HUES6 (cell line): ENCODE results near the gene LCLAT1.

Source experiments
- H3K27ac ChIP-seq: 2 replicates; pipeline ENCODE4 v1.7.0; 2013; ENCODE audit warnings: low read depth, mild to moderate bottlenecking, low read length, inconsistent platforms
- H3K27me3 ChIP-seq: 2 replicates; pipeline ENCODE4 v1.6.1; 2013; ENCODE audit warnings: low read length; ENCODE audit not compliant: control insufficient read depth, insufficient read depth
- H3K36me3 ChIP-seq: 2 replicates; pipeline ENCODE4 v1.6.1; 2013; ENCODE audit warnings: low read length; ENCODE audit not compliant: control insufficient read depth, insufficient read depth
- H3K4me1 ChIP-seq: 2 replicates; pipeline ENCODE4 v1.6.1; 2013; ENCODE audit warnings: low read length; ENCODE audit not compliant: control insufficient read depth, insufficient read depth
- H3K4me3 ChIP-seq: 2 replicates; pipeline ENCODE4 v1.5.1; 2013; ENCODE audit warnings: low read depth, low read length
- H3K9ac ChIP-seq: one replicate; pipeline ENCODE4 v1.6.1; 2013; ENCODE audit warnings: mild to moderate bottlenecking, low read length
- H3K9me3 ChIP-seq: 2 replicates; pipeline ENCODE4 v1.6.1; 2013; ENCODE audit warnings: low read depth, low read length; ENCODE audit not compliant: control insufficient read depth, insufficient read depth

The LCLAT1 gene

DNA sequence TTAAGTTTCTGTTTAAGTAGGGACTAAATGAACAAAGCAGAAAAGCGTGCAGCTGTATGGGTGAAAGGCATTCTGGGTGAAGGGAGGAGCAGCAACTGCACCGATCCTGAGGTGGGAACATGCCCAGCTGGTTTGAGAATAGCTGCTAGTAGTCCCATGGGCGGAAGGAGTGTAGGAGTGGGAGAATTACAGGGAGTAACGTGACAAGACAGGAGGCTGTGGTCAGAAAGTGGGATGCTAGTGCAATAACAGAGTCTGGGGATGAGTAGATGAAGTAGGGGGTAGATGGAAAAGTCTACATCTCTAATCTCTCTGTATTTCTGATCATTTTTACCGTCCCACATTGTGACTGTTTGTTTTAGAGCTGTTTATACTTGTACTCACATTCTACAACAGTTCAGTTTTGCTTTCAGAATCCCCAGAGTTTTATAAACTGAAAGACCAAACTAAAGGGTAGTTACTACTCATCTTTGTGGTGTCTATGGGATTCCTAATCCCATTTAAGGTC lies 118.9 kb downstream of the LCLAT1 start:
- Histone ChIP-seq H3K27ac (no peak overlapping the region), H3K4me3 (no peak overlapping the region), H3K9ac (no peak overlapping the region), H3K9me3 (no peaks in the 10 kb centered on the region), H3K4me1 (no peaks in the 10 kb centered on the region), H3K27me3 (no peaks in the 10 kb centered on the region), H3K36me3 (peaks cover 22% of the 10 kb centered on the region)

DNA sequence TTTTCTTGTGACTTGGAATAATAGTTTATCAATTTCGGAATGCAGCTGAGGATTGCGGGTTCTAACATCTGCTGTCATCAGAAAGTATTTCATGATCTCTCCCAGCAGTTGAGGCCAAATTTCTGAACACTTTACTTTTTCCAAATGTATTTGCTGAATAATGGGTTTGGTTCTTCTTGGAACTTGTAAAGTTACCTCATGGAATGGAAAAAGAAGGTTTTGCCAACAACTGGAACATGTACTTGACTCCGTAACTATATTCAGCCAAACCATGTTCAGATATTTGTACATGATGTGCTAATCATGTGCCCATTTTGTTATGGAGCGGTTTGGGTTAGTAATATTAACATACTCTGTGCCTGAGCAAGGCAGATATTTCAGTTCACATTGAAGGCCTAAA lies 119.6 kb downstream of the LCLAT1 start:
- Histone ChIP-seq H3K36me3 (peaks cover 22% of the 10 kb centered on the region), H3K9me3 (no peaks in the 10 kb centered on the region), H3K4me3 (no peak overlapping the region), H3K9ac (no peak overlapping the region), H3K4me1 (no peaks in the 10 kb centered on the region), H3K27ac (no peak overlapping the region), H3K27me3 (no peaks in the 10 kb centered on the region)

DNA sequence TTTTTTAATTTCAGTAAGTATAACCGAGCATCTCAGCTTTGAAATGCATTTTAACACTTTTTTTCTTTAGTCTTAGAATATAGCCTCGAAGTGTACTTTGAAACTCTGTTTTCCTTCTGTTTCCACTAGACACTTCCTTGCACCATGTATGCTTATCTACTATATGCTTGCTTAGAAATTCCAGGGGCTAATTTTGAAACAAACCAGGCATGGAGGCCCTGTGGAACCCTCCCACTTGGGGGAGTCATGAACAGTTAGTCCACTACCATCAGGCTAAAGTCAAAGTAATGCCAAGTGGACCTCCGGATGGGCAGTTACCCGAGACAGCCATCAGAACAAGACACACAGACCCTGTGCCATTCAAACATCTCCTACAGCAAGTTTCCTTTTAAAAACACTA lies 120.3 kb downstream of the LCLAT1 start:
- Histone ChIP-seq H3K27me3 (no peaks in the 10 kb centered on the region), H3K4me1 (no peaks in the 10 kb centered on the region), H3K4me3 (no peak overlapping the region), H3K9ac (no peak overlapping the region), H3K27ac (no peak overlapping the region), H3K9me3 (no peaks in the 10 kb centered on the region), H3K36me3 (peaks cover 20% of the 10 kb centered on the region)

DNA sequence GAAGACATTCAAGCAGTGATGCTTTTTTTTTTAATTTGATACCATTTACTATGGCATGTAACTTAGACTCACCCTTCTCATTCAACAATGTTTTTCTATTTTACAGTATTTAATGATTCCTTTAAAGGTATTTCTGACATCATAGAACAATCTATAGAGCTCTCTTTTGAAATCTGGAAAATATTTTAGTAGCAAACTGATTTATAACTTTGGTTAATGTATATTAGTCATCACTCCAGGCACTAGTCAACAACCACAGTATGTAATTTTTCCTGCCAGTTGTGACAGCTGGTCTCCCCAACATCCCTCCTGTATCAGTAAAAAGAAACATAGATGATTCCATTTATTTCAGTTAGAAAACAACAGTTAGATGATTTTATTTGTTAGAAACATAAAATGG lies 122.9 kb downstream of the LCLAT1 start:
- no peak overlapping the region for H3K27ac ChIP-seq
- H3K9ac ChIP-seq = no peak overlapping the region
- peaks cover 5% of the 10 kb centered on the region; the same call in 1 of the 2 replicates for H3K4me1 ChIP-seq
- no peaks in the 10 kb centered on the region for H3K27me3 ChIP-seq
- no peak overlapping the region for H3K4me3 ChIP-seq
- no peaks in the 10 kb centered on the region for H3K9me3 ChIP-seq
- H3K36me3 ChIP-seq = peaks cover 13% of the 10 kb centered on the region; the same call in 1 of the 2 replicates

DNA sequence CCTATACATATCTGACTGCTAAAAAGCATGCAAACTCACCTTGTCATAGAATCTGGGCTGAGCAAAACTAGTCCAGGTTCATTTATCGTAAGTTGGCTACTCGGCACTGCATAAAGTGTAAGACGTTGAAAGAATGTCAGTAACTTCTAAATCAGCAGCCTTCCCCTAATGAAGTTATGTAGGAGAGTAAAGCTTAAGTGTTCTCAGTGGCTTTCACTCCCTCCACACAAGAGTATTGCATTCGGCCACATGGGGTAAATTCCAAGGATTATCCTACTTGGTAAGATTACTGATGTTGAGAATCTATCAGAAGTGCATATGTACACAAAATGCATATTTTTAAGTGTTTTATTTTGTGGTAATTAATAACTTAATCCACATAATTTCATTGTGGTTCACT lies 130.1 kb downstream of the LCLAT1 start:
- H3K27me3 ChIP-seq = no peaks in the 10 kb centered on the region
- 0 out of 2 replicates have a peak, but pooled peaks cover 3% of the 10 kb centered on the region for H3K36me3 ChIP-seq
- H3K27ac ChIP-seq = no peak overlapping the region
- H3K9ac ChIP-seq = no peak overlapping the region
- no peaks in the 10 kb centered on the region for H3K9me3 ChIP-seq
- peaks cover 21% of the 10 kb centered on the region; the same call in 1 of the 2 replicates for H3K4me1 ChIP-seq
- H3K4me3 ChIP-seq = no peak overlapping the region

DNA sequence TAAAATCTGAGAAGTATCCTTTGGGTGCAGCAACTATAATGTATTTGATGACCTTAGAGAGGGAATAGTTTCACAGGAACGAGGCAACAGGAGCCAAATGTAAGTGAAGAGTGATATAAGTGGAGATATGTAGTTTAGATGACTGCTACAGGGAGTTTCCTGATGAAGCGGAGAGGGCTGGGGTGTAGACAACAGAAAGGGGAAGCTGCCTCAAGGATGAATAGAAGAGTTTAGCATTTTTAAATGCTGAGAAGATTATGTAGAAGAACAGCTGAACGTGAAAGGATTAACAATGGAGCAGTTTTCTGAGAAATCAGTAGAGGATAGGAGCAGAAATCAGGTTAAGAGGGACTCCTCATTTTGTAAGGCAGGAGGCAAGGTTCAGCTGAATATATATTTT lies 133.3 kb downstream of the LCLAT1 start:
- Histone ChIP-seq H3K27ac (peak overlapping the region; percentile 11; the same call in 1 of the 2 replicates), H3K4me1 (peaks cover 16% of the 10 kb centered on the region; the same call in 1 of the 2 replicates), H3K4me3 (no peak overlapping the region), H3K9me3 (no peaks in the 10 kb centered on the region), H3K36me3 (no peaks in the 10 kb centered on the region), H3K9ac (no peak overlapping the region), H3K27me3 (no peaks in the 10 kb centered on the region)

DNA sequence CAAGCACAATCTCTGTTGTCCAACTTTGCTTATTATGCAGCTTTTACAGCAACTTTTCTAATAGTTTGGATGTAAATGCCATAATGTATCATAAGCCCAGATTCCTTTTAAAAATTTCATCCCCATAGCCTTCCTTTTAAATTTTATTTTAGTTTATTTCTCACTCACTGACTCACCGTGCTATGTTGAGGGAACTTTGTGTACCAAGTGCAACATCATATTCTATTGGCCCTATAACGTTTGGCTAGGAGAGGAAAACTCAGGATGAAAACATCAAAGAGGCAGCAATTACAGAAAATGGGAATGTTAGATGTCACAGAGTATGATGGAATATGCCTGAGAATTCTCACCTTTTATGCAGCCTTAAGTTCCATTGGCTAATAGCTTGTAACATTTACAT lies 135.5 kb downstream of the LCLAT1 start:
- Histone ChIP-seq H3K36me3 (no peaks in the 10 kb centered on the region), H3K9ac (no peak overlapping the region), H3K27me3 (no peaks in the 10 kb centered on the region), H3K4me1 (peaks cover 8% of the 10 kb centered on the region; the same call in 1 of the 2 replicates), H3K4me3 (no peak overlapping the region), H3K9me3 (no peaks in the 10 kb centered on the region), H3K27ac (no peak overlapping the region)

DNA sequence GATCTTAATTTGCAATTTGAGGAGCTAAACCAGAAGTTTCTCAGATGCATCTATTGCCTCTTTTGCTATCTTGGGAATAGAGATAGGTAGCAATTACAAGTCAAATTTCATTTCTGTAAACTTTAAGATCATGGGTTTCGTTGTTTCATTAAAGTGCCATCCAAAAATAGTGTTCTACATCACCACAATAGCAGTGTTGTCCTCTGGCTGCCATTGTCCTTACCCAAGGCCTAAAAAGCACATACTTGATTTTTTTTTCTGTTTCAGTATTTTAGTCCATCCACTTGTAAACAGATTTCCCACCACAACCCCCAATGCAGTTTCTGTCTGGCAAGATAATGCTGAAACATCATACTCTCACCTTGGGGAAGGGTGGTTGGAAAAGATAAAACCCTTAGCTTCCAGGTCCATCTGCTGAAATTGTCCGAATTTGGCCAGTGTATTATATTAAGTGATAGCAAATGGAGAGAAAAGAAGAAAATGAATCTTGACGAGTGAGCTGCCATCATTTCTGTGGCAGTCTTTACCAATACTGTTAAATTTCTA lies 136.2 kb downstream of the LCLAT1 start:
- H3K4me3 ChIP-seq = no peak overlapping the region
- H3K27ac ChIP-seq = no peak overlapping the region
- peaks cover 8% of the 10 kb centered on the region; the same call in 1 of the 2 replicates for H3K4me1 ChIP-seq
- no peaks in the 10 kb centered on the region for H3K27me3 ChIP-seq
- H3K9me3 ChIP-seq = no peaks in the 10 kb centered on the region
- H3K9ac ChIP-seq = no peak overlapping the region
- H3K36me3 ChIP-seq = no peaks in the 10 kb centered on the region

DNA sequence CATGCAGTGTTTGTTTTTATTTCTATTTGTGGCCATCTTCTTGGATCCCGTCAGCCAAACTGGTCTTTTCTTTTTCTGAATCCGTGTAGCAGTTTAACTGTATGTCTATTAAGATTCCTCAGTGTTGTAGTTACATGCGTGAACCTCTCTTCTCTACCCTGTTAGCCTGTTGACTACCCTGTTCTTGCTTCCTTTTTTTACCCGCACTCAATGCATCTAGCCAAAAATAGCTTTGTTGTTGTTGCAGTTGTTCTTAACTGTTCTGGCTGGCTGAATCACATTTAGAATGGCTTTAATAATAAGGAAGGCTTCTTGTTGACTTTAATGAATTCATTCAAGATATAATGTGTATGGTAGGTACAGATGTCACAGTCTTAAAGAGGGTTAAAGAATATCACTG lies 137.1 kb downstream of the LCLAT1 start:
- Histone ChIP-seq H3K36me3 (no peaks in the 10 kb centered on the region), H3K9ac (no peak overlapping the region), H3K27ac (no peak overlapping the region)

DNA sequence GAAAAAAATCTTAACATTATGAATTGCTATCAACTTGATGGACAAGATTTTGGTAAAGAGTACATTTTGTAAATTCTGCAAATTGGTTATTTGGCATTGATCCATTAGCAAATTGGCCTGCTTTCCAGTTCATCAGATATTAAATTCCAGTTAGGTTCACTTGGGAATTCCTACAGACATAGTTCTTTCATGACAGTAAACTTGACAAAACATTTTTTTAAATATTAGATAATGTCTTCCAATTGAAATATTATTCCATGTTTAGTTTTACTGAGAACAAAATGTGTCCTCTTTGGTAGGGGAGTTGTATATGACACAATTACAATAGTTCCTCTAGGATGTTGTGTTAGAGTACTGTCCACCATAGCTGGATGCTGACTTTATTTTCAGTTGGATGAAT lies 141.9 kb downstream of the LCLAT1 start:
- H3K4me1 ChIP-seq = no peaks in the 10 kb centered on the region
- H3K9me3 ChIP-seq = no peaks in the 10 kb centered on the region
- H3K9ac ChIP-seq = no peak overlapping the region
- no peaks in the 10 kb centered on the region for H3K27me3 ChIP-seq
- no peak overlapping the region for H3K27ac ChIP-seq
- H3K4me3 ChIP-seq = no peak overlapping the region
- H3K36me3 ChIP-seq = no peaks in the 10 kb centered on the region

More for the DNA sequence above, 137.1 kb downstream of the LCLAT1 start:
- Histone ChIP-seq H3K4me1 (peaks cover 8% of the 10 kb centered on the region; the same call in 1 of the 2 replicates), H3K9me3 (no peaks in the 10 kb centered on the region), H3K27me3 (no peaks in the 10 kb centered on the region), H3K4me3 (no peak overlapping the region)

DNA sequence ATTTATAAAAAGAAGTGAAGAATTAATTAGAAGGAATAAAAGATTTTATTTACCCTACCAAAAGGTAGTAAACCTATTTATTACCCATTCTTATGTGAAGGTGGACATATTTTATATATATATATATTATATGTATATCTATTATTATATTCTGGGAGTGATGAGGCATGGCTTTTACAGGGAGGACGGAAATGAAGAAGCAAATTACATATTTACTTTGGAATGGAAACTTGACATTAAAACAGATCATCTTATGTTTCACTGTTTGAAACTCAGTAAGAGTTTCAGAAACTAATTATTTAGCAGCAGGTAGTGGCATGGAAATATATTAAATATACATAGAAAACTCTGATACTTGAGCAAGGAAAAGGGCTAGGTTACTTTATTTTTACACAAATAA lies 143.4 kb downstream of the LCLAT1 start:
- H3K36me3 ChIP-seq = no peaks in the 10 kb centered on the region

More for the DNA sequence above, 143.4 kb downstream of the LCLAT1 start:
- Histone ChIP-seq H3K4me3 (no peak overlapping the region), H3K9me3 (no peaks in the 10 kb centered on the region), H3K27me3 (no peaks in the 10 kb centered on the region), H3K4me1 (no peaks in the 10 kb centered on the region), H3K27ac (no peak overlapping the region), H3K9ac (no peak overlapping the region)
